ENCODE measurements around the gene SYNJ2.

- TF ChIP-seq EZH2 (IDR thresholded peaks at IDR 0.05; ENCODE audit: insufficient read depth, poor library complexity, severe bottlenecking) = no peak
- TF ChIP-seq EZH2phosphoT487 (IDR thresholded peaks at IDR 0.05; ENCODE audit: insufficient read depth, low read depth) = no peak
Observed at GRCh38 chr6:158043586-158044524, 62.2 kb downstream of the SYNJ2 start.
